ENCODE measurements around the gene RUNX1. TPM values are rescaled to one million over a fixed set of nuclear protein-coding genes. Genes with fewer than 3 reads are reported as not detected.

RUNX1 gene
- total and polyA plus RNA-seq, 2 of the 13 experiments (the other 11 are each of a cell fraction or from before 2014, with no cell fraction given): 5.4 to 6.4 TPM

GRCh38 chr21:35053356-35054096 lies 4.4 kb upstream of the RUNX1 start (continued):
- TF ChIP-seq ZNF512B (CRISPR knock-in tag; IDR thresholded peaks at IDR 0.05; ENCODE audit: borderline replicate concordance) (no peak), ZNF563 (CRISPR knock-in tag; IDR thresholded peaks at IDR 0.05) (no peak), ZNF143 (CRISPR knock-in tag; IDR thresholded peaks at IDR 0.05) (no peak), HOXD1 (CRISPR knock-in tag; IDR thresholded peaks at IDR 0.05) (no peak), LCORL (IDR thresholded peaks at IDR 0.05) (no peak), LCORL (CRISPR knock-in tag; IDR thresholded peaks at IDR 0.05) (no peak), MBNL3 (CRISPR knock-in tag; conservative IDR thresholded peaks at IDR 0.05) (no peak), ZNF768 (CRISPR knock-in tag; IDR thresholded peaks at IDR 0.05) (peak; percentile 59; the same call in 1 of the 2 replicates), ZNF160 (CRISPR knock-in tag; IDR thresholded peaks at IDR 0.05) (no peak), MIXL1 (CRISPR knock-in tag; IDR thresholded peaks at IDR 0.05) (0 out of 2 replicates have a peak, but pooled peaks have one; percentile 22), PRMT3 (CRISPR knock-in tag; IDR thresholded peaks at IDR 0.05; ENCODE audit: borderline replicate concordance, low read depth) (no peak), ZNF773 (CRISPR knock-in tag; IDR thresholded peaks at IDR 0.05; ENCODE audit: borderline replicate concordance) (no peak), ZBTB1 (CRISPR knock-in tag; IDR thresholded peaks at IDR 0.05; ENCODE audit: borderline replicate concordance) (no peak), SALL1 (CRISPR knock-in tag; IDR thresholded peaks at IDR 0.05) (peak; percentile 75), BORCS8-MEF2B (CRISPR knock-in tag; IDR thresholded peaks at IDR 0.05) (peak; percentile 66; the same call in 1 of the 2 replicates), RFX5 (IDR thresholded peaks at IDR 0.05; ENCODE audit: low read depth, low read length) (no peak)

Measured in HepG2 (cell line).